Stimulated activated CD4-positive, alpha-beta T cell treated with anti-CD3 and anti-CD28 coated beads, Interleukin-12 subunit alpha, Interleukin-12 subunit beta, amount 100 ng/mL, for 48 hours (primary cell): ENCODE results near the gene KAZALD1.
A peak's percentile ranks its signal among the peaks of the same experiment; 100 is the strongest.

Source experiments
- DNase-seq, 3 donors: peaks; one replicate each; pipeline ENCODE4 v3.0.0-alpha.2; 2020; ENCODE audit warnings: low read depth in 2 of 3, low spot score in 1 of 3

KAZALD1 gene

GRCh38 chr10:101061624-101062231 lies at the start of gene KAZALD1:
Gene KAZALD1 (plus strand): TSS chr10:101061989. CDS start chr10:101062593, 604 bp downstream.
- DNase-seq: no peak

- peak; percentile 64 to 82 (median 76) for DNase-seq
Measured at GRCh38 chr10:101012525-101013364, 49.0 kb upstream of the KAZALD1 start.

GRCh38 chr10:101013365-101013825 lies 48.4 kb upstream of the KAZALD1 start:
- DNase-seq: no peak

GRCh38 chr10:101014230-101014884 lies 47.4 kb upstream of the KAZALD1 start:
- peak; percentile 53 to 89 (median 72) for DNase-seq

GRCh38 chr10:101014966-101015581 lies 46.7 kb upstream of the KAZALD1 start:
- no peak for DNase-seq

- DNase-seq: no peak
Measured at GRCh38 chr10:101015582-101015973, 46.2 kb upstream of the KAZALD1 start.

GRCh38 chr10:101016814-101017213 lies 45.0 kb upstream of the KAZALD1 start:
- DNase-seq: no peak

- no peak for DNase-seq
Measured at GRCh38 chr10:101018118-101018599, 43.6 kb upstream of the KAZALD1 start.

- peak; percentile 67 to 84 (median 81) for DNase-seq
Measured at GRCh38 chr10:101018600-101019439, 43.0 kb upstream of the KAZALD1 start.

GRCh38 chr10:101019440-101019703 lies 42.4 kb upstream of the KAZALD1 start:
- no peak for DNase-seq

- no peak for DNase-seq
Measured at GRCh38 chr10:101020427-101021075, 41.2 kb upstream of the KAZALD1 start.

GRCh38 chr10:101021239-101021638 lies 40.5 kb upstream of the KAZALD1 start:
- DNase-seq: no peak

GRCh38 chr10:101021692-101022251 lies 40.0 kb upstream of the KAZALD1 start:
- no peak for DNase-seq

GRCh38 chr10:101022967-101023705 lies 38.7 kb upstream of the KAZALD1 start:
- no peak for DNase-seq

- DNase-seq: no peak
Measured at GRCh38 chr10:101027106-101027720, 34.6 kb upstream of the KAZALD1 start.

- no peak for DNase-seq
Measured at GRCh38 chr10:101028446-101029337, 33.1 kb upstream of the KAZALD1 start.

GRCh38 chr10:101029520-101030295 lies 32.1 kb upstream of the KAZALD1 start:
- no peak for DNase-seq
